Uterus (tissue), 2 donors: Measurements from ENCODE around the gene SART3.

Experiments
- POLR2A ChIP-seq, 2 donors: fragments of 450-650 bp; IDR thresholded peaks; one replicate each; pipeline ENCODE4 v1.6.1; 2016; ENCODE audit warnings: antibody characterized with exemption in 2 of 2, mild to moderate bottlenecking in 1 of 2, moderate library complexity in 1 of 2
- TF ChIP-seq, protein P1 (sequence below), 4 experiments: fragments of 200-600 bp in 2 of 4; fragments of 450-650 bp in 2 of 4; sonication (generic) in 2 of 4; IDR thresholded peaks; one replicate each; pipeline ENCODE4 v1.5.1; 2016 to 2019; ENCODE audit warnings: antibody characterized with exemption in 4 of 4, mild to moderate bottlenecking in 2 of 4, moderate library complexity in 1 of 4

DNA sequence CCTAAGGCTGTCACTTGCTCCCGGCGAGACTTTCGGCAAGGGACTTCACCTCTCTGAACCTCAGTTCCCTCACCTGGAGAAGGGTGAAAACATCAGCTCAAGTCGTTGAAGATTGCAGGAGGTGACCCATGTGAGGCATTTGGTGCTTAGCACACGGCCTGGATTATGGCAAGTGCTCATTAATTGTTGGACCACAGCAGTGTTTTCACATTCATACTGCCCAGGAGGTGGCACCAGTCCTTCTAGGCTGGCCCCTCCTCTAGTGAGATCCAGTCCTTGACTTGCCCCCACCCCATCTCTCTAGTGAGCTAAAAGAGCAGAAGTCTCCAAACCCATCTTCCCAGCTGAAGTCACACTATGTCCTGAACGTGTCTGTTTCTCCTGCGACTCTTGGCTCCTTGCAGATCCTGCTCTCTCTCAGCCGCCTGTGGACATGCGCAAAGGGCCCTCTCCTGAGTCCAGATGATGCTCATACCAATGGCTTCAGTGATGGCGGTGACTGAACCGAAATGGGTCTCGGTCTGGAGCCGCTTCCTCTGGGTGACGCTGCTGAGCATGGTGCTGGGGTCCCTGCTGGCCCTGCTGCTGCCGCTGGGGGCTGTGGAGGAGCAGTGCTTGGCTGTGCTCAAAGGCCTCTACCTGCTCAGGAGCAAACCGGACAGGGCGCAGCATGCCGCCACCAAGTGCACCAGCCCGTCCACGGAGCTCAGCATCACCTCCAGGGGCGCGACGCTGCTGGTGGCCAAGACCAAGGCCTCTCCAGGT lies 44.3 kb downstream of the SART3 start:
- no peak for TF ChIP-seq POLR2A (IDR thresholded peaks at IDR 0.05)
- TF ChIP-seq, protein P1, sequence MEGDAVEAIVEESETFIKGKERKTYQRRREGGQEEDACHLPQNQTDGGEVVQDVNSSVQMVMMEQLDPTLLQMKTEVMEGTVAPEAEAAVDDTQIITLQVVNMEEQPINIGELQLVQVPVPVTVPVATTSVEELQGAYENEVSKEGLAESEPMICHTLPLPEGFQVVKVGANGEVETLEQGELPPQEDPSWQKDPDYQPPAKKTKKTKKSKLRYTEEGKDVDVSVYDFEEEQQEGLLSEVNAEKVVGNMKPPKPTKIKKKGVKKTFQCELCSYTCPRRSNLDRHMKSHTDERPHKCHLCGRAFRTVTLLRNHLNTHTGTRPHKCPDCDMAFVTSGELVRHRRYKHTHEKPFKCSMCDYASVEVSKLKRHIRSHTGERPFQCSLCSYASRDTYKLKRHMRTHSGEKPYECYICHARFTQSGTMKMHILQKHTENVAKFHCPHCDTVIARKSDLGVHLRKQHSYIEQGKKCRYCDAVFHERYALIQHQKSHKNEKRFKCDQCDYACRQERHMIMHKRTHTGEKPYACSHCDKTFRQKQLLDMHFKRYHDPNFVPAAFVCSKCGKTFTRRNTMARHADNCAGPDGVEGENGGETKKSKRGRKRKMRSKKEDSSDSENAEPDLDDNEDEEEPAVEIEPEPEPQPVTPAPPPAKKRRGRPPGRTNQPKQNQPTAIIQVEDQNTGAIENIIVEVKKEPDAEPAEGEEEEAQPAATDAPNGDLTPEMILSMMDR (IDR thresholded peaks at IDR 0.05): no peak
